GM12891 (cell line): Measurements from ENCODE around the gene RASGEF1C.

Source experiments
- PAX5 ChIP-seq: IDR thresholded peaks from 2 replicates; pipeline ENCODE4 v1.6.1; 2011; ENCODE audit warnings: low read length, moderate library complexity, mild to moderate bottlenecking; ENCODE audit not compliant: insufficient read depth, severe bottlenecking
- POLR2A ChIP-seq: IDR thresholded peaks from 2 replicates; pipeline ENCODE4 v1.6.1; 2011; ENCODE audit warnings: low read depth, low read length, control low read depth
- POLR2AphosphoS5 ChIP-seq: IDR thresholded peaks from 2 replicates; pipeline ENCODE4 v1.6.1; 2011; ENCODE audit warnings: low read depth, low read length, control low read depth
- POU2F2 ChIP-seq: IDR thresholded peaks from 2 replicates; pipeline ENCODE4 v1.6.1; 2011; ENCODE audit warnings: low read depth, mild to moderate bottlenecking, control low read depth, low read length, moderate library complexity
- SPI1 ChIP-seq: IDR thresholded peaks from 2 replicates; pipeline ENCODE4 v1.6.1; 2011; ENCODE audit warnings: low read depth, low read length, control low read depth
- TAF1 ChIP-seq: IDR thresholded peaks from 2 replicates; pipeline ENCODE4 v1.6.1; 2011; ENCODE audit warnings: low read depth, low read length, control low read depth

DNA sequence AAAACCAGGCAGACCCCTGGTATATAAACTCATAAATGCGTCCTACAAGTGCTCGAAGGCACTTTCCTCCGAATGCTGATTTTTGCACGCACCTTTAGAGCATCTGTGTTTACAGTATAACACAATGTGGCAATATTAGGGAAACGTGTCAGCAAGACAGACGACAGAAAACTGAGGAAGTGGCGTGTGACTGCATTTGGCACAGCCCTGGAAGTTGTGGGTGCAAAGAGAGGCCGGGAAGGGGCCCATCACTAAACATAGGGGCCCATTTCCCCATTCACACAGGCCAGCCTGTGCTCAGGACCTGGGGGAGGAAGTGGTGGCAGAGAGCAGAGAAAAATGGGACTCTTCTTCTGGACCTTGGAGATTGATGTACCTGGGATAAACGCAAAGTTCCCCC, 48.2 kb downstream of the RASGEF1C start:
- no peak for TF ChIP-seq POLR2A
- no peak for TF ChIP-seq SPI1
- no peak for TF ChIP-seq TAF1
- TF ChIP-seq POLR2AphosphoS5: no peak
- TF ChIP-seq POU2F2: no peak
- TF ChIP-seq PAX5: no peak
